GM21529 (cell line): Measurements from ENCODE around the gene SYNJ2BP.
"Not testable (repeated sequence)": the region's sequence is repeated elsewhere in the genome, so short reads cannot be mapped to it uniquely, and the experiment has no call there.

Experiments used
- ATAC-seq: cut with Tn5 transposase; IDR thresholded peaks from one replicate; pipeline ENCODE4 v1.9.1; 2021; ENCODE audit not compliant: unreplicated experiment

The SYNJ2BP gene

GRCh38 chr14:70416725-70417349 is at the start of gene SYNJ2BP:
TSS of gene SYNJ2BP (minus strand) at chr14:70417090. CDS start at chr14:70416963, 127 bp downstream.
- ATAC-seq, result peak; percentile 81

GRCh38 chr14:70454731-70455130 is 37.8 kb upstream of the SYNJ2BP start:
- ATAC-seq, result no peak

- no peak for ATAC-seq
Observed at GRCh38 chr14:70451874-70452273, 35.0 kb upstream of the SYNJ2BP start, which contains the start of gene ADAM21. TSS of gene ADAM21 (plus strand) at chr14:70452174. CDS start at chr14:70457500, 5,326 bp downstream.

- ATAC-seq, result no peak
Observed at GRCh38 chr14:70448633-70449340, 31.9 kb upstream of the SYNJ2BP start.

- ATAC-seq, result no peak
Observed at GRCh38 chr14:70442750-70443149, 25.9 kb upstream of the SYNJ2BP start.

- ATAC-seq, result no peak
Observed at GRCh38 chr14:70441641-70442040, 24.8 kb upstream of the SYNJ2BP start.

GRCh38 chr14:70436867-70437266 is 20.0 kb upstream of the SYNJ2BP start:
- ATAC-seq, result no peak

- ATAC-seq, result not testable (repeated sequence)
Observed at GRCh38 chr14:70426555-70426954, 9.7 kb upstream of the SYNJ2BP start.

GRCh38 chr14:70425354-70425753 is 8.5 kb upstream of the SYNJ2BP start:
- no peak for ATAC-seq

GRCh38 chr14:70422538-70422937 is 5.6 kb upstream of the SYNJ2BP start:
- ATAC-seq, result no peak

- not testable (repeated sequence) for ATAC-seq
Observed at GRCh38 chr14:70419270-70419931, 2.5 kb upstream of the SYNJ2BP start.

GRCh38 chr14:70416338-70416724 is 559 bp downstream of the SYNJ2BP start:
- peak; percentile 22 for ATAC-seq

GRCh38 chr14:70415788-70416187 is 1.1 kb downstream of the SYNJ2BP start:
- no peak for ATAC-seq

GRCh38 chr14:70407621-70408020 is 9.3 kb downstream of the SYNJ2BP start:
- no peak for ATAC-seq

GRCh38 chr14:70406216-70406615 is 10.7 kb downstream of the SYNJ2BP start:
- ATAC-seq, result not testable (repeated sequence)

GRCh38 chr14:70403335-70403734 is 13.6 kb downstream of the SYNJ2BP start:
- ATAC-seq, result not testable (repeated sequence)

GRCh38 chr14:70401643-70402042 is 15.2 kb downstream of the SYNJ2BP start:
- no peak for ATAC-seq

- ATAC-seq, result no peak
Observed at GRCh38 chr14:70398706-70399431, 18.0 kb downstream of the SYNJ2BP start.

- no peak for ATAC-seq
Observed at GRCh38 chr14:70398280-70398679, 18.6 kb downstream of the SYNJ2BP start.

- no peak for ATAC-seq
Observed at GRCh38 chr14:70397746-70398145, 19.1 kb downstream of the SYNJ2BP start.

GRCh38 chr14:70394674-70395306 is 22.1 kb downstream of the SYNJ2BP start:
- no peak for ATAC-seq
